Activated CD4-positive, alpha-beta memory T cell treated with anti-CD3 and anti-CD28 coated beads for 36 hours (primary cell): ENCODE data around the gene DMXL2. TPM values are rescaled to one million over a fixed set of nuclear protein-coding genes. Genes with fewer than 3 reads are reported as not detected.
"Not testable (repeated sequence)": the region's sequence is repeated elsewhere in the genome, so short reads cannot be mapped to it uniquely, and the experiment has no call there.

Experiments used
- CTCF ChIA-PET: fragments of 350-600 bp; sonication (Branson Sonifier 250); formaldehyde crosslinking; loops from one replicate; lab custom pipeline; 2021; ENCODE audit warnings: antibody characterized with exemption, inconsistent platforms; lab: Charles Lee
- POLR2A ChIA-PET: fragments of 350-600 bp; sonication (Branson Sonifier 250); formaldehyde crosslinking; loops from one replicate; lab custom pipeline; 2021; ENCODE audit warnings: antibody characterized with exemption; lab: Charles Lee
- DNase-seq: peaks from one replicate; pipeline ENCODE4 v3.0.0-alpha.2; 2020
- H3K27ac Mint-ChIP-seq: one replicate; pipeline ENCODE4 v1.8.0; 2021; ENCODE audit warnings: mixed read lengths
- H3K27me3 Mint-ChIP-seq: one replicate; pipeline ENCODE4 v1.8.0; 2021; ENCODE audit warnings: mixed read lengths
- H3K36me3 Mint-ChIP-seq: one replicate; pipeline ENCODE4 v1.8.0; 2021; ENCODE audit warnings: mixed read lengths
- H3K4me1 Mint-ChIP-seq: one replicate; pipeline ENCODE4 v1.8.0; 2021; ENCODE audit warnings: low read depth, mixed read lengths
- H3K4me3 Mint-ChIP-seq: one replicate; pipeline ENCODE4 v1.8.0; 2021; ENCODE audit warnings: mild to moderate bottlenecking, mixed read lengths
- H3K9me3 Mint-ChIP-seq: one replicate; pipeline ENCODE4 v1.8.0; 2021; ENCODE audit warnings: mixed read lengths
- intact Hi-C: fragments of 100-400 bp; cut with micrococcal nuclease; formaldehyde crosslinking; loops from one replicate; pipeline ENCODE4 v1.15.1; 2023
- total RNA-seq, 2 experiments: library from RNA; stranded (reverse); gene quantifications; one replicate each; pipeline ENCODE4 v1.2.3, GENCODE V29; 2021

DMXL2 gene
- total RNA-seq, 2 experiments from 2014 or later, result 6.1 to 6.3 TPM

GRCh38 chr15:51649659-51650521 lies 27.3 kb upstream of the DMXL2 start:
- intact Hi-C loops, result loop anchor here (1.0 kb wide), 2 partner anchors 85 to 126 kb away; no protein-coding TSS in a partner anchor
- ChIA-PET POLR2A (interaction anchor here (0.7 to 1.8 kb wide), 2 partner anchors 127 to 179 kb away, joined by 4 read pairs; partner anchors contain the start of gene TMOD3), CTCF (interaction anchor here (0.5 to 8.9 kb wide), 50 partner anchors 8 to 428 kb away, joined by 3 to 406 read pairs (median 4); partner anchors contain the start of genes DMXL2 and LYSMD2)
- Mint-ChIP-seq H3K4me3 (no peak overlapping the region), H3K36me3 (no peaks in the 10 kb centered on the region), H3K27ac (no peak overlapping the region), H3K9me3 (no peaks in the 10 kb centered on the region), H3K4me1 (no peaks in the 10 kb centered on the region), H3K27me3 (no peaks in the 10 kb centered on the region)
- peak; percentile 10 for DNase-seq

DNA sequence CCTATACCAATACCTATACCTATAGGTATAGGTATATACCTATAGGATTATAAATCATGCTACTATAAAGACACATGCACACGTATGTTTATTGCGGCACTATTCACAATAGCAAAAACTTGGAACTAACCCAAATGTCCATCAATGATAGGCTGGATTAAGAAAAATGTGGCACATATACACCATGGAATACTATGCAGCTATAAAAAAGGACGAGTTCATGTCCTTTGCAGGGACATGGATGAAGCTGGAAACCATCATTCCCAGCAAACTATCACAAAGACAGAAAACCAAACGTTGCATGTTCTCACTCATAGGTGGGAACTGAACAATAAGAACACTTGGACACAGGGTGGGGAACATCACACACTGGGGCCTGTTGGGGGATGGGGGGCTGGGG lies 26.1 kb upstream of the DMXL2 start:
- H3K9me3 Mint-ChIP-seq, H3K4me1 Mint-ChIP-seq, intact Hi-C loops, DNase-seq, H3K27ac Mint-ChIP-seq, H3K4me3 Mint-ChIP-seq, H3K36me3 Mint-ChIP-seq, H3K27me3 Mint-ChIP-seq: not testable (repeated sequence)
- POLR2A ChIA-PET, result interaction anchor here (1.8 kb wide), 1 partner anchor 128 kb away, joined by 4 read pairs; no protein-coding TSS in a partner anchor
- CTCF ChIA-PET, result interaction anchor here (1.8 to 8.9 kb wide), 4 partner anchors 7 to 128 kb away, joined by 7 to 406 read pairs (median 15); partner anchors contain the start of genes DMXL2 and LYSMD2

- H3K27ac Mint-ChIP-seq, H3K27me3 Mint-ChIP-seq, intact Hi-C loops, H3K9me3 Mint-ChIP-seq, H3K36me3 Mint-ChIP-seq, DNase-seq, H3K4me1 Mint-ChIP-seq, POLR2A ChIA-PET, H3K4me3 Mint-ChIP-seq: not testable (repeated sequence)
- CTCF ChIA-PET, result interaction anchor here (0.8 to 8.9 kb wide), 2 partner anchors 110 to 129 kb away, joined by 3 to 406 read pairs; no protein-coding TSS in a partner anchor
Observed at GRCh38 chr15:51648101-51648500, 25.5 kb upstream of the DMXL2 start.

DNA sequence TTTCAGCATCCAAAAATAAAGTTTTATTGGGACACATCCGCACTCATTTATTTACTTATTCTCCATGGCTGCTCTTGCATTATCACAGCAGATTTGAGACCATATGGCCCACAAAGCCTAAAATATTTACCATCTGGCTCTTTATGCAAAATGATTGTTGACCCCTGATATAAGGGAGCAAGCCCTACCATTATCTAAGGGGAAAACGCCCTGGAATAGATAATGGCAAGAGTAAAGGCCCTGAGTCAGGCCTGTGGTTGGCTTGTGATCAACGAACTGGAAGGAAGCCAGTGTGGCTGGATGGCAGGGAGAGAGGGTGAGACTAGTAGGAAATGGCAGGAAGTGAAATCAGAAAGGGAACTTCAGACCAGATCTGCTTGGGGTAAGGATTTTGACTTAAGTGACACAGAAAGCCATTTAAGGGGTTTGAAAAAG lies 24.6 kb upstream of the DMXL2 start:
- ChIA-PET CTCF (interaction anchor here (8.9 kb wide), 1 partner anchor 130 kb away, joined by 406 read pairs; no protein-coding TSS in a partner anchor), POLR2A (no interaction called here)
- no peak overlapping the region for H3K4me3 Mint-ChIP-seq
- no peaks in the 10 kb centered on the region for H3K9me3 Mint-ChIP-seq
- intact Hi-C loops, result no loop called here
- H3K4me1 Mint-ChIP-seq, result no peaks in the 10 kb centered on the region
- H3K27ac Mint-ChIP-seq, result no peak overlapping the region
- H3K27me3 Mint-ChIP-seq, result no peaks in the 10 kb centered on the region
- no peak for DNase-seq
- H3K36me3 Mint-ChIP-seq, result no peaks in the 10 kb centered on the region

- Mint-ChIP-seq H3K4me1 (no peaks in the 10 kb centered on the region), H3K4me3 (no peak overlapping the region), H3K27ac (no peak overlapping the region), H3K9me3 (no peaks in the 10 kb centered on the region), H3K27me3 (peaks cover 2% of the 10 kb centered on the region), H3K36me3 (no peaks in the 10 kb centered on the region)
- POLR2A ChIA-PET, result no interaction called here
- intact Hi-C loops, result no loop called here
- no peak for DNase-seq
- CTCF ChIA-PET, result interaction anchor here (1.9 kb wide), 1 partner anchor 134 kb away, joined by 8 read pairs; no protein-coding TSS in a partner anchor
Observed at GRCh38 chr15:51642696-51643095, 20.1 kb upstream of the DMXL2 start.

- no peaks in the 10 kb centered on the region for H3K9me3 Mint-ChIP-seq
- H3K36me3 Mint-ChIP-seq, result no peaks in the 10 kb centered on the region
- no peak overlapping the region for H3K4me3 Mint-ChIP-seq
- intact Hi-C loops, result no loop called here
- H3K4me1 Mint-ChIP-seq, result no peaks in the 10 kb centered on the region
- DNase-seq, result no peak
- peaks cover 5% of the 10 kb centered on the region for H3K27me3 Mint-ChIP-seq
- H3K27ac Mint-ChIP-seq, result no peak overlapping the region
- CTCF ChIA-PET, result interaction anchor here (0.9 to 1.9 kb wide), 4 partner anchors 8 to 135 kb away, joined by 3 to 8 read pairs (median 5); no protein-coding TSS in a partner anchor
- POLR2A ChIA-PET, result no interaction called here
Observed at GRCh38 chr15:51641490-51642130, 19.0 kb upstream of the DMXL2 start.

DNA sequence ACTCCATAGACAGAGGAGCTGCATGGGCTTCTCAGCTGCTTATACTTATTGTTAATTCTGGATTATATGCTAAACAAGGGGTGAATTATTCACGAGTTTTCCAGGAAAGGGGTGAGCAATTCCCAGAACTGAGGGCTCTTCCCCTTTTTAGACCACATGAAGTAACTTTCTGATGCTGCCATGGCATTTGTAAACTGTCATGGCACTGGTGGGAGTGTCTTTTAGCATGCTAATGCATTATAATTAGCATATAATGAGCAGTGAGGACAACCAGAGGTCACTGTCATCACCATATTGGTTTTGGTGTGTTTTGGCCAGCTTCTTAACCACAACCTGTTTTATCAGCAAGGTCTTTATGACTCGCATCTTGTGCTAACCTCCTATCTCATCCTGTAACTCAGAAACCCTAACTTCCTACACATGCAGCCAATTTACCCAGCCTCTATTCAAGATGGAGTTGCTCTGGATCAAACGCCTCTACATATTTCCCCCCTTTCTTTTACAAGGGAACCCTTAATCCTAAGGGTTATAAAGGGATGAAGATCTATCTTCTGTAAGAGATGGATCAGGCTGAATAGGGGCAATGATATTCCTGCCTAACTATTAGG lies 12.1 kb upstream of the DMXL2 start:
- CTCF ChIA-PET, result interaction anchor here (1.1 to 1.7 kb wide), 2 partner anchors 15 to 141 kb away, joined by 4 to 5 read pairs; no protein-coding TSS in a partner anchor
- Mint-ChIP-seq H3K36me3 (no peaks in the 10 kb centered on the region), H3K27me3 (peaks cover 11% of the 10 kb centered on the region), H3K9me3 (no peaks in the 10 kb centered on the region), H3K4me1 (no peaks in the 10 kb centered on the region), H3K4me3 (no peak overlapping the region), H3K27ac (no peak overlapping the region)
- POLR2A ChIA-PET, result no interaction called here
- no peak for DNase-seq
- intact Hi-C loops, result no loop called here

- no peak overlapping the region for H3K27ac Mint-ChIP-seq
- H3K4me3 Mint-ChIP-seq, result no peak overlapping the region
- POLR2A ChIA-PET, result no interaction called here
- no peak for DNase-seq
- intact Hi-C loops, result loop anchor here (10.0 kb wide), 1 partner anchor 105 kb away; the partner anchor contains the start of gene LYSMD2
- no peaks in the 10 kb centered on the region for H3K9me3 Mint-ChIP-seq
- H3K27me3 Mint-ChIP-seq, result peaks cover 10% of the 10 kb centered on the region
- CTCF ChIA-PET, result interaction anchor here (2.4 kb wide), 1 partner anchor 20 kb away, joined by 7 read pairs; no protein-coding TSS in a partner anchor
- H3K36me3 Mint-ChIP-seq, result no peaks in the 10 kb centered on the region
- no peaks in the 10 kb centered on the region for H3K4me1 Mint-ChIP-seq
Observed at GRCh38 chr15:51629612-51630011, 7.0 kb upstream of the DMXL2 start.

DNA sequence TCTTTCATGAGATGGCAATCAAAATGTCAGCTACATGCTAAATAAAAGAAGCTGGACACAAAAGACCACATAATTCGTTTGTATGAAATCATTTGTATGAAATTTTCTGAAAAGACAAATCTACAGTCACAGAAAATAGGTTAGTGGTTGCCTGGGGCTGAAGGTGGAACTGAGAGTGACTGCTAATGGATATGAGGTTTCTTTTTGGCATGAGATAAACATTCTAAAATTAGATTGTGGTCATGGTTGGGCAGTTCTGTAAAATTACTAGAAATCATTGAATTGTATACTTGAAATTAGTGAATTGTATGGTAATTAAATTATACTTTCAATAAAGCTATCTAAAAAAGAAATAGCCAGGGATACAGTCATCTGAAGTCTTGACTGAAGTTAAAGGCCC lies 2.7 kb upstream of the DMXL2 start:
- POLR2A ChIA-PET, result no interaction called here
- Mint-ChIP-seq H3K27me3 (peaks cover 15% of the 10 kb centered on the region), H3K36me3 (no peaks in the 10 kb centered on the region), H3K4me1 (peaks cover 14% of the 10 kb centered on the region), H3K27ac (no peak overlapping the region), H3K4me3 (no peak overlapping the region), H3K9me3 (no peaks in the 10 kb centered on the region)
- CTCF ChIA-PET, result interaction anchor here (0.6 to 1.8 kb wide), 3 partner anchors 24 to 152 kb away, joined by 3 to 6 read pairs (median 4); no protein-coding TSS in a partner anchor
- DNase-seq, result no peak
- intact Hi-C loops, result loop anchor here (10.0 kb wide), 1 partner anchor 110 kb away; the partner anchor contains the start of gene LYSMD2

DNA sequence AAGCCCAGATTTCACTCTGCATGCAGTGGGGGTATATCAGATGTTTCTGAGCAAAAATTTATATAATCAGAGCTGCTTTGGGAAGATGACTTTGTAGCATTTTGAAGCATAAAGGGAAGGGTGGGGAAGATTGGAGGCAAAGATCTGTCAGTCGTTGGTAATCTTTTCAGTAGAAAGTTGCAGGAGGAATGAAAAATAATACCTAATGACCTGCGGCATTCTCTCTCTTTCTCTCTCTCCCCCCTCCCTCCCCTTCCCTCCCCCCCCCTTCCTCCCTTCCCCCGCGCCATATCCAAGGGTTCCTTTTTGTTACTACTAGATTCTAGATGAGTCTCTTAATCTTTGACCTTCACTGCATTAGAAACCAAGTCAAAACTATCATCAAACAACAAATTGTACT lies 1.5 kb upstream of the DMXL2 start:
- H3K36me3 Mint-ChIP-seq, result no peaks in the 10 kb centered on the region
- intact Hi-C loops, result loop anchor here (10.0 kb wide), 1 partner anchor 111 kb away; the partner anchor contains the start of gene LYSMD2
- H3K27me3 Mint-ChIP-seq, result peaks cover 16% of the 10 kb centered on the region
- H3K27ac Mint-ChIP-seq, result no peak overlapping the region
- ChIA-PET POLR2A (no interaction called here), CTCF (interaction anchor here (4.8 kb wide), 1 partner anchor 151 kb away, joined by 34 read pairs; no protein-coding TSS in a partner anchor)
- no peaks in the 10 kb centered on the region for H3K9me3 Mint-ChIP-seq
- DNase-seq, result no peak
- H3K4me1 Mint-ChIP-seq, result peaks cover 14% of the 10 kb centered on the region
- no peak overlapping the region for H3K4me3 Mint-ChIP-seq

- Mint-ChIP-seq H3K4me3 (peak overlapping the region; percentile 83), H3K9me3 (no peaks in the 10 kb centered on the region), H3K36me3 (no peaks in the 10 kb centered on the region), H3K4me1 (peaks cover 14% of the 10 kb centered on the region), H3K27me3 (peaks cover 16% of the 10 kb centered on the region), H3K27ac (no peak overlapping the region)
- DNase-seq, result no peak
- CTCF ChIA-PET, result interaction anchor here (1.0 to 4.8 kb wide), 3 partner anchors 26 to 152 kb away, joined by 3 to 34 read pairs (median 9); no protein-coding TSS in a partner anchor
- POLR2A ChIA-PET, result no interaction called here
- intact Hi-C loops, result loop anchor here (10.0 kb wide), 1 partner anchor 111 kb away; the partner anchor contains the start of gene LYSMD2
Observed at GRCh38 chr15:51623386-51623938, 891 bp upstream of the DMXL2 start.
